ENCODE measurements around the gene COQ8B. TPM values are rescaled to one million over a fixed set of nuclear protein-coding genes. Genes with fewer than 3 reads are reported as not detected.

COQ8B gene
- total RNA-seq, 1 donor from 2014 or later: 26.0 TPM

GRCh38 chr19:40718774-40719391 is 2.2 kb upstream of the COQ8B start:
- H3K4me1 ChIP-seq (ENCODE audit: insufficient read depth, low read length): peaks cover 59% of the 10 kb centered on the region
- H3K27ac Mint-ChIP-seq (ENCODE audit: unreplicated experiment): peak overlapping the region; percentile 96
- H3K4me3 Mint-ChIP-seq (ENCODE audit: unreplicated experiment): peak overlapping the region; percentile 97
- H3K4me2 ChIP-seq (ENCODE audit: low read length): peak overlapping the region; percentile 99
- H3K36me3 ChIP-seq (ENCODE audit: insufficient read depth, low read length): peaks cover 3% of the 10 kb centered on the region
- peaks cover 29% of the 10 kb centered on the region for H3K4me1 Mint-ChIP-seq (ENCODE audit: low read depth, unreplicated experiment)
- no peak for FAIRE-seq
- H3K27ac ChIP-seq (ENCODE audit: low read depth, low read length): peak overlapping the region; percentile 100
- H3K27me3 ChIP-seq (ENCODE audit: insufficient read depth, low read length): no peaks in the 10 kb centered on the region
- H3K36me3 Mint-ChIP-seq (ENCODE audit: low read depth, unreplicated experiment): peaks cover 4% of the 10 kb centered on the region
- H3K9me3 ChIP-seq (ENCODE audit: insufficient read depth, low read depth, low read length): no peaks in the 10 kb centered on the region
- no peak overlapping the region for H2AFZ ChIP-seq (ENCODE audit: low read depth, low read length)
- peaks cover 43% of the 10 kb centered on the region for H4K20me1 ChIP-seq (ENCODE audit: insufficient read depth, low read length)
- no peaks in the 10 kb centered on the region for H3K9me3 Mint-ChIP-seq (ENCODE audit: unreplicated experiment)
- peak; percentile 16 for DNase-seq (ENCODE audit: low read depth)
- peak overlapping the region; percentile 76 for H3K4me3 ChIP-seq (ENCODE audit: insufficient read depth, low read depth, low read length)
- TF ChIP-seq EZH2 (IDR thresholded peaks at IDR 0.05; ENCODE audit: insufficient read depth, low read length) (no peak), CTCF (IDR thresholded peaks at IDR 0.05; ENCODE audit: insufficient read depth, low read depth, low read length) (no peak)
- H3K9ac ChIP-seq (ENCODE audit: low read length): peak overlapping the region; percentile 93
- peaks cover 73% of the 10 kb centered on the region for H3K79me2 ChIP-seq (ENCODE audit: insufficient read depth, low read length)
- no peaks in the 10 kb centered on the region for H3K27me3 Mint-ChIP-seq (ENCODE audit: low read depth, unreplicated experiment)

- peak overlapping the region; percentile 76 for H3K4me3 ChIP-seq (ENCODE audit: insufficient read depth, low read depth, low read length)
- H3K4me3 Mint-ChIP-seq (ENCODE audit: unreplicated experiment): peak overlapping the region; percentile 97
- H3K4me2 ChIP-seq (ENCODE audit: low read length): peak overlapping the region; percentile 99
- peaks cover 59% of the 10 kb centered on the region for H3K4me1 ChIP-seq (ENCODE audit: insufficient read depth, low read length)
- TF ChIP-seq EZH2 (IDR thresholded peaks at IDR 0.05; ENCODE audit: insufficient read depth, low read length) (no peak), CTCF (IDR thresholded peaks at IDR 0.05; ENCODE audit: insufficient read depth, low read depth, low read length) (no peak)
- no peak for FAIRE-seq
- H3K27me3 ChIP-seq (ENCODE audit: insufficient read depth, low read length): no peaks in the 10 kb centered on the region
- peaks cover 66% of the 10 kb centered on the region for H3K79me2 ChIP-seq (ENCODE audit: insufficient read depth, low read length)
- no peaks in the 10 kb centered on the region for H3K36me3 ChIP-seq (ENCODE audit: insufficient read depth, low read length)
- H4K20me1 ChIP-seq (ENCODE audit: insufficient read depth, low read length): peaks cover 35% of the 10 kb centered on the region
- H2AFZ ChIP-seq (ENCODE audit: low read depth, low read length): no peak overlapping the region
- no peak for DNase-seq (ENCODE audit: low read depth)
- no peaks in the 10 kb centered on the region for H3K9me3 Mint-ChIP-seq (ENCODE audit: unreplicated experiment)
- peak overlapping the region; percentile 100 for H3K27ac ChIP-seq (ENCODE audit: low read depth, low read length)
- H3K27me3 Mint-ChIP-seq (ENCODE audit: low read depth, unreplicated experiment): no peaks in the 10 kb centered on the region
- no peaks in the 10 kb centered on the region for H3K9me3 ChIP-seq (ENCODE audit: insufficient read depth, low read depth, low read length)
- H3K36me3 Mint-ChIP-seq (ENCODE audit: low read depth, unreplicated experiment): peaks cover 4% of the 10 kb centered on the region
- peak overlapping the region; percentile 96 for H3K27ac Mint-ChIP-seq (ENCODE audit: unreplicated experiment)
- peak overlapping the region; percentile 93 for H3K9ac ChIP-seq (ENCODE audit: low read length)
- peaks cover 29% of the 10 kb centered on the region for H3K4me1 Mint-ChIP-seq (ENCODE audit: low read depth, unreplicated experiment)
Measured at GRCh38 chr19:40717880-40718773, 1.4 kb upstream of the COQ8B start.

All from astrocyte (in vitro differentiated cells and primary cell).